GM15510 (cell line): Measurements from ENCODE around the gene DHX34.

ENCODE experiments used
- POLR2A ChIP-seq: IDR thresholded peaks from 3 replicates; pipeline ENCODE4 v1.6.1; 2011; ENCODE audit warnings: borderline replicate concordance; ENCODE audit not compliant: insufficient read length; ENCODE audit errors: extremely low read depth

DHX34 gene

DNA sequence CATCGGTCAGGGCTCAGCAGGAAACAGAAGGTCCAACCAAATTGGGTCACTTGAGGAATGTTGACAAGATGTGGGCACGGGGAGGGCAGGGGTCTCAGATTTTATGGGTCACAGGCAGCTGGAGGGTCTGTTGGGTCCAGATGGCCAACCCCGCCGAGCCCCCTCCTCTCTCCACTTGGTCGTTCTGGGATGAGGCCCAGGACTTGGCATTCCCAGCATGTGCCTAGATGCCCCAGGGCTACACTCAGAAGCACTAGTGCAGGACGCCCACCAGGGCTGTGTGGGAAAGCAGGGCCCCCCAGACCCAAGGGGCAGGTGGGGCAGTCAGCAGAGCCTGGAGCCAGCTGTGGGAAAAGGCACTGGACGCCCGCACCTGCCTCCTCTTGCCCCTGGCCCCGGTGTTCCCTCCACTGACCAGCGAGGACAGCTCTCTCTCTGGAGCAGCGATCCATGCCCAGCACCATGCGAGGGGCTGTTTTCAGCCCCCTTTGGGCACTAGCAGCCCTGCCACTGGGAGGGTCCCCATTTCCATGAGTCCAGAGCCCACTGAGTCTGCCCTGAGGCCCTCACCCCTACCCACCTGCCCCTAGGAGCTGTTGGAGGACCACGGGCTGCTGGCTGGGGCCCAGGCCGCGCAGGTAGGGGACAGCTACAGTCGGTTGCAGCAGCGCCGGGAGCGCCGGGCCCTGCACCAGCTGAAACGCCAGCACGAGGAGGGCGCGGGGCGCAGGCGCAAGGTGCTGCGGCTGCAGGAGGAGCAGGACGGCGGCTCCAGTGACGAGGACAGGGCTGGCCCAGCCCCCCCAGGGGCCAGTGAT is 26.0 kb downstream of the DHX34 start:
- no peak for TF ChIP-seq POLR2A

- TF ChIP-seq POLR2A, result no peak
Measured at GRCh38 chr19:47375694-47376588, 26.8 kb downstream of the DHX34 start.

- no peak for TF ChIP-seq POLR2A
Measured at GRCh38 chr19:47376589-47377144, 27.6 kb downstream of the DHX34 start.

GRCh38 chr19:47377208-47377701 is 28.1 kb downstream of the DHX34 start:
- no peak for TF ChIP-seq POLR2A

- no peak for TF ChIP-seq POLR2A
Measured at GRCh38 chr19:47377801-47378200, 28.7 kb downstream of the DHX34 start.

DNA sequence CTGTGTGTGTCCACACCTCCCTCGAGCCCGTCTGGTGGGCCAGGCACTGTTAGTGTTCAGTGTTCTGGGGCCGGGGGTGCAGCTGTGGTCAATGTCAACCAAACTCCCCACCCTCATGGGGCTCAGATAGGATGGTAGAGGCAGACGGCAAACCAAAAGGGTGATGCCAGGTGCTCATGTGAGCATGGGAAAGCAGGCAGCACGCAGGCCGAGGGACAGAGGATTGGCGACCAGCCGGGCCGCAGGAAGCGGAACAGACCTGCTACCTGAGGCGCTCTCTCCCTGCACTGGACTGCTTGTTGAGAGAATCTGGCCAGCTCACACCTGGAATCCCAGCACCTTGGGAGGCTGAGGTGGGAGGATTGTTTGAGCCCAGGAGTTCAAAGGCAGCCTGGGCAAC is 29.1 kb downstream of the DHX34 start:
- TF ChIP-seq POLR2A, result no peak

- no peak for TF ChIP-seq POLR2A
Measured at GRCh38 chr19:47379381-47379938, 30.3 kb downstream of the DHX34 start.

DNA sequence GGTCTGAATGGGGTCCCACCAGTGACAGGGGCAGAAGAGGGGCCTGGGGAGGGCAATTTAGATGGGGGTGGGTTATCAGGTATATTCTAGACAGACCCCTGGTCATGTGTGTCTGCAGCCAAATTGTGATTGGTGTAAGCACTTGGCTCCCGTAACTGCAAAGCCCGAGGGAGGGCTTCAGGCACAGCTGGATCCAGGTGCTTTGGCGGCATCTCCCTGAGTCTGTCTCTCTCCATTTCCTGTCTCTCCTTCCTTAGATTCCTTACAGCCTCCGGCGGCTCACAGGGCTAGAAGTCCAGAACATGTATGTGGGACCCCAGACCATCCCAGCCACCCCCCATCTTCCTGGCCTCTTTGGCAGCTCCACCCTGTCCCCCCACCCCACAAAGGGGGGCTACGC is 31.4 kb downstream of the DHX34 start:
- no peak for TF ChIP-seq POLR2A

DNA sequence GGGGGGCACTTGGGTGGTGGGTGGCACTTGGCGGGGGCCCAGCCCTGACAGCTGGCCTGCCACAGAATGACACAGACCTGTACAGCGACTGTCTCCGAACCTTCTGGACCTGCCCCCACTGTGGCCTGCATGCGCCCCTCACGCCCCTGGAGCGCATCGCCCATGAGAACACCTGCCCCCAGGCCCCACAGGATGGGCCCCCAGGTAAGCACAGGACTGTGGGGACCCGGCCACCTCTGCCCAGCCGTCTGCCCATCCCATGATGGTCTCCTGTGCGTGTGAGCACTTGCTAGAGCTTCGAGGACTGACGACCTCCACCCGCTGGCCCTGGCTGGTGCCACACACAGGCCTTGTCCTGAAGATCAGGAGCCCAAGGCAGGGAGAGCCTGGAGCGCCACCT is 32.0 kb downstream of the DHX34 start:
- TF ChIP-seq POLR2A, result no peak

DNA sequence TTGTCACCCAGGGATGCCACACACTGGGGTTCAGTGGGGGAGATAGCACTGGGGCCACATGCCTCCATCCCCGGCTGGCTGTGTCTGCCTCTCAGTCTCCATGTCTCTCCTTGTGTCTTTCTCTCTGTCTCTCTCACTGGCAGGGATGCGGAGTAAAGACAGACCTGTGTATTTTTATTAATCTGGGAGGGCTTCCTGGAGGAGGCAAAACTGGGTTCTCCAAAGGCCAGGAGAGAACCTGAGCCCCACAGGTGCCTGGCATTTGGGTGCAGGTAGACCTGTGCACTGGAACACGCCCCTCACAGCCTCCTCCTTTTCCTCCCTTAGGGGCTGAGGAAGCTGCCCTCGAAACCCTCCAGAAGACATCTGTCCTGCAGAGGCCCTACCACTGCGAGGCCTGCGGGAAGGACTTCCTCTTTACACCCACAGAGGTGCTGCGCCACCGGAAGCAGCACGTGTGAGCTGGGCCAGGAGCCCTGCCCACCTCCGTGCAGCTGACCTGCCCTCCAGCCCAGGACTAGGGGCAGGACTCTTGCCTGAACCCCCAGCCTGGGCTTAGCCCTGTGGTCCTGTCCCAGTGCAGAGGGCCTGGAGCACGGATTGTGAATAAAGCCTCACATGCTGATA is 32.7 kb downstream of the DHX34 start:
- no peak for TF ChIP-seq POLR2A

- TF ChIP-seq POLR2A, result no peak
Measured at GRCh38 chr19:47389150-47389556, 40.0 kb downstream of the DHX34 start.

GRCh38 chr19:47390533-47391488 is 41.7 kb downstream of the DHX34 start:
- no peak for TF ChIP-seq POLR2A

GRCh38 chr19:47391510-47392223 is 42.6 kb downstream of the DHX34 start:
- TF ChIP-seq POLR2A, result no peak
